Endometrium (tissue), 2 donors: ENCODE data around the gene P2RY6.
A peak's percentile ranks its signal among the peaks of the same experiment; 100 is the strongest.

Experiments
- FAIRE-seq: peaks from 2 replicates; lab custom pipeline; 2012; peaks lifted over from hg19 to GRCh38; lab: Jason Lieb, UNC
- donor health status: control.
- donor health status: control.

Gene P2RY6

DNA sequence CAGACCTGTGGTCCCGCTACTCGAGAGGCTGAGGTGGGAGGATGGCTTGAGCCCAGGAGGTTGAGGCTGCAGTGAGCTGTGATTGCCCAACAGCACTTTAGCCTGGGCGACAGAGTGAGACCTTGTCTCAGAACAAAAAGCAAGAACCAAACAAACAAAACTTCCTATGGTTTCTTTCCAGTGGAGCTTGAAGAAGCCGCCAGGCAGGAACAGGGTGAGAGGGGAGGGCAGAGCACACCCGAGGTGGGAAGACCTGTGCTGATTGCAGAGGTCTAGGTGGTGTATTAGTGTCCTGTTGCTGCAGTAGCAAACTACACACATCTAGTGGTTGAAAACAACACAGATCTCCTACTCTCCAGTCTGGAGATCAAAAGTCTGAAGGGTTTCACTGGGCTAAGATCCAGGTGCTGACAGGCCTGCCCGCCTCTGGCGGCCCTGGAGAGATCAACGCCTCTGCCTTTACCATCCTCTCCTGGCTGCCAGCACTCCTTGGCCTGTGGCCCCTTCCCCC is 46.4 kb downstream of the P2RY6 start:
- FAIRE-seq = no peak

DNA sequence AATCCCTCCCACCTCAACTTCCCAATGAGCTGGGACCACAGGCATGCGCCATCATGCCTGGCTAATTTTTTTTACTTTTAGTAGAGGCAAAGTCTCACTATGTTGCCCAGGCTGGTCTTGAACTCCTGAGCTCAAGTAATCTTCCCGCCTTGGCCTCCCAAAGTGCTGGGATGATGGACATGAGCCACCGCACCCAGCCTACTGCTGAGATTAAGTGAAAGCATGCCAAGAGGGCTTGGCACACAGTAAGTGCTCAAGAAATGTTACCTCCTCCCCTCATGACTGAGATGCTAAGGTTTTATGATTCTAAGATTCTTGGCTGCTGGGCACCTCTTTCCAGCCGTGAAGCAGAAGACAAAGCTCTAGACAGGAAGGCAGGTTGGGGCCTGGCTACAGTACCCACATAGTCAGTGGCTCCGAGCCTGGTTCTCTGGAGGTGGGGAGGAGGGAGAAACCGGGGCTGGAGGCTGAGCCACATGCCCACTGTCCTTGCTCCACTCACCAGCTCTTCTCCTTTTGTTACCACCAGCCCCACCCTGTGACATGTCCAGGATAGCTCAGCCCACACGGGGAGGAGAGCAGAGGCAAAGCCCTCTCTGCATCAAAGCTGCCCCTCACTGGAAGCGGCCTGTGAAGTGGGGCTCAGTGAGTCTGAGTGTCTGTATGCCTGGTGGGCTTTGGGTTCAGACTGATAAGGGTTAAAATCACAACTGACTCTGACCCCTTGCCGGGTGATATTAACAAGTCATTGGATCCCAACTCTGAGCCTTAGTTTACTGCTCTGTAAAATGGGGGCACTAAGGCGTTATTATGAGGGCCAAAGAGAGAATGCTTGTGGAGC is 48.8 kb downstream of the P2RY6 start:
- no peak for FAIRE-seq

DNA sequence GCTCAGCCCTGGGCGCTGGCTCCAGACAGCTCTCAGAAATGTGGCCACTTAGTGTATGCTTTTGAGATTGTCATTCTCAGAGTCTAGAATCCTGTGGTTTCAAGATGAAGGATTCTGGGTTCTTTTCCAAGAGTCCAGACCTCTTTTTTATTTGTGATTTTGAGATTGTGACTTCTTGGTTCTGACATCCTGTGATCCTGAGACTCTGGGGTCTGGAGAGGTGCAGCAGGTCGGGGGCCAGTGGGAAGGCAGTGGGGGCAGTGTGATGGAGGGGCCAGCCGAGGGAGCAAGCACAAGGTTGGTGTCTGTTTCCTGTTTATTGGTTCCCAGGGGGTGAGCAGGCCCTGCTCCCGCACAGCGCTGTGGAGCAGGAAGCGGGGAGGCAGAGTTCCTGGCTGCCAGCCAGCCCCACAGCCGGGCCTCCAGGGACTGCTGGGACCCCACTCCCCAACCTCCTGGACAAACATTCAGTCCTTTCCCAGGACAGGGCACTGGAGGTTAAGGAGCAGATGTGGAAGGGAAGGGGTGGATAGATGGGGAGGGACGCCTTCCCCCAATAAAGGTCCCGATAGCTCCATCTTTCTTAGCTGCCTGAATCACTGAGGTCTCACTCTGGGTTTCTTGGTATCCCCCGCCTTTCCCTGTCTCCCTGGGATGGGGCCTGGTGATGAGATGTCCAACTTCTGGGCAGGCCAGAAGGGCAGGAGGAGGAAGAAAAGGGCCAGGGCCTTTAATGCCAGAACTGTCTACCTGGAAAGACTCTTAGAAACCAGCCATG is 49.7 kb downstream of the P2RY6 start:
- FAIRE-seq = no peak

GRCh38 chr11:73322382-73323306 is 50.5 kb downstream of the P2RY6 start:
- FAIRE-seq = no peak

DNA sequence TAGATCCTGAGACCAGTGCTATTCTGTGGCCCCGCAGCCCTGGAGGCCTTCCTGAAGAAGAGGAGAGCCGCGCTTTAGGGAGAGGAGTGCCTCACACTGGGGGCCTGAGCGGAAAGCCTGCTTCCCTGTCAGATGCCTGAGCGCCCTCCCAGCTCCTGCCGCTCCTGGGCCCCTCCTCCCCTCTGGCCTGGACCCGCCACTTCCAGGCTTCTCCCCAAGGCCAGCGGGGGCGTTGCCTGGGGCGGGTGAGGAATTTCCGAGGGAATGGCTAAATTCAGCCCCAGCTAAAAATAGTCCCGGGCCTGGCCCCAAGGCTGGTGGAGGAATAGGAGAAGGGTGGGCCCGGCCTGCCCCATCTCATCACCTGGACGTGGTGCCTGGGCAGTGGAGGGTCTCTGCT is 51.3 kb downstream of the P2RY6 start:
- no peak for FAIRE-seq

DNA sequence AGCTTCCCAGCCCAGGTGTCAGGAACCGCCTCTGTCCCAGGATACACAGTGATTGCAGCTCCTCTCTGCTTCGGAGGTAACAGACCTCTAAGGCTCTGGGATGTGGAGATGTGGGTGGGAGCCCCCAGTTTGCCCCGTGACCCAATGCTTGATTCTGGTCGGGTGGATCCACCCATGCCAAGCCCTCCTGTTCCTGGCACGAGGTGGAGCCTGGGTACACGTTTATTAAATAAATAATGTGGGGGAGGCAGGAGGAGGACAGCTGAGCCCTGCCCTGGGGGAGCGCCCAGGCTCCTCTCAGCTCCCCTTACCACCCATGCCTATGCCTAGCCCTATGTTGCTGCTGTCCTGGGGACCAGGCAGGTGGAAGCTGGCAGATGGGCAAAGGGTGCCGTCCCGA is 52.0 kb downstream of the P2RY6 start:
- FAIRE-seq = no peak

GRCh38 chr11:73324665-73325035 is 52.5 kb downstream of the P2RY6 start:
- no peak for FAIRE-seq

DNA sequence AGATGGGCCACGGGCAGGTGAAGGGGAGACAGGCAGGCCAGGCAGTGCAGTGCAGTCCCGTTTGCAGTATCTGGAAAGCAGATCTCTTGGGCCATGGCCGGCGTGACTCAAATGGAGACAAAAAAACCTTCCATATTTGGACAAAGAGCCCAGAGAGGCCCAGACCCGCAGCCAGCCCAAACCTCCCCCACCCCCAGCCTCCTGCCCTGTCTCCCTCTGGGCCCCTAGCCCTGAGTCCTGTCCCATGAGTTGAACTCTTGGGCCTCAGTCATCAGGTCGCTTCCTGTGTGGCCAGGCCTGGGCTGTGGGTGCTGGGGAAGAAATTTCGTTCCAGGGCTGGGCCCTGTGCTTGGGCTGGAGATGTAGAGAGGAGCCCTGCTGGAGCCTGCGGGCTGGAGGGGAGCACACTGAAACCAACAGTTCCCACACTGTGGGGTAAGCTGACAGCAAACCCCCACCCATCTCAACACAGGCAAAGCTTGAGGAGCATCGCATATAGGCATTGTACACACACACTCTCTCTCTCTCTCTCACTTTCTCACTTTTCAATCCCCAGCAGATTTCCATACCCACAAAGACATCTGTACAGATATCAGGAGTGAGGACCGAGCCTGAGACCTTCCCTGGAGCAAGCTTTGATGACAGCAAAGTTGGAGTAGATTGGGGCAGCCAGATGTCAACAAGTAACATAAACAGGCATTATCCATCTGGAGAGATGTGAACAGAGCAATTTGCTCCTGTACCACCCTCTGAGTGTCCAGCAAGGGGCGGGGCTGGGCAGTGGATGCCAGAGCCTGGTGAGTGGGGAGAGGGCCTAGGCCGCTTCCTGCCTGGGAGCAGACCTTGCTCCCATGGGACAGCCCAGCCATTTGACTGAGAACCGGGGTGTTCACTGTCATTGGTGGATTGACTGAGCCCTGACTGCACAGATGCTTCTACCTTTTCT is 53.2 kb downstream of the P2RY6 start:
- no peak for FAIRE-seq

DNA sequence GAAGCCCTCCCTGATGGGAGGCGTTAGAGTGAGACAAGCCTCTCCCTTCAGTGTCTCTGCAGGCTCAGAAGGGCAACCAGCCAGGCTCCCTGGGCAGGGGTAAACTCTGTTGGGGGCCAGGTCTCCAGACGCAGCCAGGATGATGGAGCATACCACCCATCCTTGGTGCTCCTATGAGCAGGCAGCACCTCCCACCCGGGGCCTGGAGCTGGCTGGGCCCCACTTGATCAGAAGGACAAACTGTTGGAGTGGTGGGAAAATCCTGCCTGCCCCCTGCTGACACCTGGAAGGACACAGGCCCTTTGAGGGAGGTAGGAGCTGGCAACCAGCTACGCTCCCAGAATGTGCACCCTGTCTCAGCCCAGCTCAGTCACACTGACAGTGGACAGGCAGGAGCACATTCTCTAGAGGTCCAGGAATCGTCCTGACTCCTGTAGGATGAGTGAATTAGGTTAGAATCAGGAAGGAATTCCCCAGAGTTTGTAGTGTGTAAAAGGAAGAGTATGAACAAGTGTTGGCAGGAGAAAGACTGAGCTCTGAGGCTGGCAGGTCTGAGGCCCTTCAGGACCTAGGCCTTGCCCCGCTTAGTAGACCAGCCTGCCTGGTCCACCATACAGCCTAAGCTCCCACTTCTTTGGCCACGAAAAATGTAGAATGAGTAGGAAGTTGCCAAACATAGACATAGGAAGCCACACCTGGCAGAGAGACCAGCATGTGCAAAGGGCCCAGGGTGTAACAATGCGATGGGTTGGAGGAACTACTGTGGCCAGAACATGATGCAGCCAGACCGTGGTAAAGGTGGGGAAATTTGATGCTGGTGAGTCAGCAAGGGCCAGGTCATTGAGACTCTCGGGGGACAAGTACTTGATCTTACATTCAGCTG is 55.0 kb downstream of the P2RY6 start:
- FAIRE-seq = no peak

GRCh38 chr11:73327812-73328364 is 55.8 kb downstream of the P2RY6 start:
- no peak for FAIRE-seq

- FAIRE-seq = no peak
Observed at GRCh38 chr11:73330569-73331093, 58.5 kb downstream of the P2RY6 start.

- no peak for FAIRE-seq
Observed at GRCh38 chr11:73331138-73331916, 59.2 kb downstream of the P2RY6 start.

GRCh38 chr11:73333173-73333572 is 61.0 kb downstream of the P2RY6 start:
- FAIRE-seq = no peak

DNA sequence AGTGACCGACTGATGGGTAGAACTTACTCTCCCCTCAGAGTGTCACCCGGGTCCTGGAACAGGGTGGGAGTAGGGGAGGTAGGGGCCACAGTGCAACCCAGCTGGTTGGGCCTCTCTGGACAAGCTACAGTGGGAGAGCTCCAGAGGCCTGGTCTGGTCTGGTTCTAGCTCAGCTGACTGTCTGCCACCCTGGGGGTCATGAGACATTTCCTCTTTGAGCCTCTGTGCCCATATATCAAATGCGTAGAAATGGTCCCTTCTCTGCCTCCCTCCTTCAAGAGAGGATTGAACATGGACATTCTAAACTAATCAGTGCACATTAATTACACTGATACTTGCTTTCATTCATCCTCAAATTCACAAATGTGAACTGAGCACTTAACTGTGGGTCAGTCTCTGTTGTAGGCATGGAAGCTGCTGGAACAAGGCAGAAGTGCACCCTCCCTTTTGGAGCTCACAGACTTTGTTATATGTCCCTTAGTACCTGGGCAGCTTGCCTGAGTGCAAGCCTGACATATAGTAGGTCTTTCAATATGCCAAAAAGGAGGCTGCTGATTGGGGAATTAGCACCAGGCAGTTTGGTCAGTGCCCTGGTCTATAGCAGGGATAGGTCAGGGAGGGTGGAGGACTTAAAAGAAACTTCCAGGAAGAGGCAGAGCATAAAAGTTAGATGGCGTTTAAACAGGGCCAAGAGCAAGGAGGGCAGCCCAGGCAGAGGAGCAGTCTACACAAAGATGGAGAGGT is 61.7 kb downstream of the P2RY6 start:
- no peak for FAIRE-seq

GRCh38 chr11:73334384-73335203 is 62.5 kb downstream of the P2RY6 start:
- no peak for FAIRE-seq

GRCh38 chr11:73335204-73335923 is 63.2 kb downstream of the P2RY6 start:
- peak; percentile 90 for FAIRE-seq
